Measurements from ENCODE around the gene NAPB.
"Not testable (repeated sequence)": the region's sequence is repeated elsewhere in the genome, so short reads cannot be mapped to it uniquely, and the experiment has no call there.

NAPB gene

GRCh38 chr20:23367770-23368169, 53.5 kb downstream of the NAPB start:
- DNase-seq (ENCODE audit: low read depth) = no peak

DNA sequence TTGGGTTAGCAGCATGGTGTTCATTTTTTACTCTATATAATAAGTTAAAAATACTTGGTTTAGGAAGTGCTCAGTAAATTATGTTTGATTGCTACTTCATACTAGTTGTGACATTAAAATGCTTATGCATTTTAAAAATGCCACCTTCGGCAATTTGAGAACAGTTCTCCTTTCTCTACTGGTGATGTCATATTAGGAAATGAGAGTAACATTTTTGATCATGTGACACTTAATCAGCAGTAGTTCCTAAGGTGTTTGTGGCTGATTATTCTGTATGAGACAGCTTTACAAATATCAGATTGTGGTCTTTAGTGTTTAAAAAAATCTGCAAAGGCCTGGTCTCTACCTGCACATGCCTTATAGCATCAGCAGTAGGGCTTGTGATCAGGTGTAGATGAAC, 54.9 kb downstream of the NAPB start:
- DNase-seq (ENCODE audit: low read depth) = no peak

DNA sequence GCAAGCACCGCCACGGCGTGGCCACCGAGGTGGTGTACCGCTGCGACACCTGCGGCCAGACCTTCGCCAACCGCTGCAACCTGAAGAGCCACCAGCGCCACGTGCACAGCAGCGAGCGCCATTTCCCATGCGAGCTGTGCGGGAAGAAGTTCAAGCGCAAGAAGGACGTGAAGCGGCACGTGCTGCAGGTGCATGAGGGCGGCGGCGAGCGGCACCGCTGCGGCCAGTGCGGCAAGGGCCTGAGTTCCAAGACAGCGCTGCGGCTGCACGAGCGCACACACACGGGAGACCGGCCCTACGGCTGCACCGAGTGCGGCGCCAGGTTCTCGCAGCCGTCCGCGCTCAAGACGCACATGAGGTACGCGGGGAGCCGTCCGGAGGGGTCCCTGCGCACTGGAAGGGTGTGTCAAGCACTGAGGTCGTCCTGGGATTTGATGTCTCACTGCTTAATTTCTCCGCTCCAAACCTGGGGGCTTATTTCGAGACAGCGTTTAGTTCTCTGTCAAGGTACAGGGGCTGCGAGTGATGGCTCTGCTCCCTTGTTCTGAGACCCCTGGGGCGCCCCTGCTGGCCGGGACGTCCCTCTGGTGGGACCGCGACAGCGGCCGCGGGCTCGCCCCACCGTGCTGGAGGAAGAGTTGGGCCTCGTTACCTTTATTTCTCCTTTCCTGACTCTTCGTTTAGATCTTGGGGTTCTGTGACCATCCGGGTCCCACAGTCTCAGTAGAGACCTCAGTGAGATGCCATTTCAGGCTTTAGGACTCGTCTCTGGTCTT, 55.7 kb downstream of the NAPB start:
- DNase-seq (ENCODE audit: low read depth) = no peak

GRCh38 chr20:23363257-23363649, 58.0 kb downstream of the NAPB start:
- DNase-seq (ENCODE audit: low read depth) = no peak

GRCh38 chr20:23362392-23363256, 58.7 kb downstream of the NAPB start:
- peak; percentile 11 for DNase-seq (ENCODE audit: low read depth)

- DNase-seq (ENCODE audit: low read depth) = peak; percentile 94
These were observed 59.6 kb downstream of the NAPB start, which contains the start of gene GZF1 for GRCh38 chr20:23361476-23362391. TSS of gene GZF1 (plus strand) at chr20:23362182. CDS start at chr20:23364384, 2,202 bp downstream.

GRCh38 chr20:23361119-23361475, 60.2 kb downstream of the NAPB start:
- no peak for DNase-seq (ENCODE audit: low read depth)

DNA sequence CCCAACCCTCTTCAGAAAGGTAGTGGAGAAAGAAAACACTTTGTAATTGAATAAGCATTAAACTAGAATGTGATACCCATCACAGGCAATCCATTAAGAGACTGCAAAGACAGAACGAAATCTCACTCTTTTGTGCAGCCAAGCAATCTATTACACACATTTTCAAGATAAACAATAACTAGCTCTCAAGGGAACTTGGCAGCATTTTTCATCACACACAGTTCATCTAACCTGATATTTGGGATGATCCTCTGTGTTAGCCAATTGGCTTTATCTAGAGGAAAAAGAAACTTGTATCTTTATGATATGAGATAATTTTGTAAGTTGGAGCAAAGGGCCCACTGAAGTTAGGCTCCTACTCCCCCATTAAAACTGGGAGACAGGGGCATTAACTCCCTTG, 60.8 kb downstream of the NAPB start:
- no peak for DNase-seq (ENCODE audit: low read depth)

DNA sequence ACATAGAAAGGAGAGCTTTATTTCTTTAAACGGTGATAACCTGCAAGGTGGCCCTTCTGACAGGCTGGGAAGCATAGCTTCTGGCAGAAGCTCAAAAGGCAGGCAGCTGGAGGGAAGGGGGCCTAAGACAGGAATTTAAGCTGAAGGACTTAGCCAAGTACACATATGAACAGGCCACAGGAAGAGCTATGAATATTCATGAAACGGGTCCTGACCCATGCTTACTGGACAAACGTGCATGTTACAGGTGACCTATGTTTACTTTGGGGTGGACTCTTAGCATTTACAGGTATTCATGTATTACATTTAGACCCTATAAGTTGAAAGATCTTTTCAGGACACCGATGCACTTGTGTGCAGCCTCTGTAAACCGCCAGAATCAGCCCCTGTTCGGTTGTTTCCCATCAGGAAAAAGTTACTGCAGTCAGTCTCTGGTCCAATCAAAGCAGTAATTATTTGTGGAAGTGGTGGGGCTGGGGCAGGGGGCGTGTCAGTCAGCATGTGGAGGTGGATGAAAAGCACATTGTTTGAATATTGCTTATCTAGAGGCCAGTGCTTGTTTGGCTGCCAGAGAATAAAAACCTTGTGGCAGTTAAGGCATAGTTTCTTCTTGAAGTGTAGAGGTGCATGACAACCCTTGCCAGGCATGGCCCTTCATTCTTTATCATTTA, 62.2 kb downstream of the NAPB start:
- no peak for DNase-seq (ENCODE audit: low read depth)

DNA sequence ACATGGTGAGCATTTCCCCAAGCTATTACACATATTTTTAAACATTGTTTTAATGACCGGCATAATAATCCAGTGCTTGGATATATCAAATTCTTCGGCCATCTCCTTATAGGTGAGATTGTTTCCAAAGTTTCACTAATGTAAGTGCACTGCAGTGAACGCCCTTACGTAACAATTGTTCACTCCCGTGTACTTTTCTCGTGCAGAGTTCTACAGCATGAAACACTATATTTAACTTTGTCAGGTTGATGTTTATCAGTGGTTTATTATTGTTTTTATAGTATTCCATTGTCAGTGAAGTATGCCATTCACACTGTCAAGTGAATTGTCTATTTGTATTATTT, 62.8 kb downstream of the NAPB start:
- no peak for DNase-seq (ENCODE audit: low read depth)

- peak; percentile 100 for DNase-seq (ENCODE audit: low read depth)
These were observed 63.3 kb downstream of the NAPB start for GRCh38 chr20:23357767-23358562.

DNA sequence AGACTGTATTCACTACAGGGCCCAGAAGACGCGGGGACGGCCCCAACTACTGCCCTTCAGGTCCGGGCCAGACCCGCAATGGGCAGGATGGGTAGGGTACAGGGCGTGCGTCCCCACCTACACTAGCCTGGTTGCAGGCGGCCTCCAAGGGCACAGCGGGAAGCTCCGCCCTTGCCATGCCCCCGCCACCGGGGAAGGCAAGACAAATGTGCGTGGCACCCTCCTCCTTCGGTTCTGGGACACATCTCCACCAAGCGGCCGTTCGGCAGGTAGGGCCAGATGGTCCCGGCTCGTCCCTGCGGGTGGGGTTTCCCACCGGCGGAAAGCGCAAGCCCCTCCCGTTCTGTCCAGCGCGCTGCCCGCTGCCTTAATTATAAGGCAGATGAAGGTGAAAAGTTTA, 65.1 kb downstream of the NAPB start:
- DNase-seq (ENCODE audit: low read depth) = no peak

GRCh38 chr20:23350904-23351838, 70.1 kb downstream of the NAPB start:
- peak; percentile 50 for DNase-seq (ENCODE audit: low read depth)

GRCh38 chr20:23350196-23350903, 70.9 kb downstream of the NAPB start, which contains the start of gene NXT1:
TSS of gene NXT1 (plus strand) at chr20:23350791. CDS start at chr20:23354042, 3,251 bp downstream.
- DNase-seq (ENCODE audit: low read depth) = peak; percentile 92

DNA sequence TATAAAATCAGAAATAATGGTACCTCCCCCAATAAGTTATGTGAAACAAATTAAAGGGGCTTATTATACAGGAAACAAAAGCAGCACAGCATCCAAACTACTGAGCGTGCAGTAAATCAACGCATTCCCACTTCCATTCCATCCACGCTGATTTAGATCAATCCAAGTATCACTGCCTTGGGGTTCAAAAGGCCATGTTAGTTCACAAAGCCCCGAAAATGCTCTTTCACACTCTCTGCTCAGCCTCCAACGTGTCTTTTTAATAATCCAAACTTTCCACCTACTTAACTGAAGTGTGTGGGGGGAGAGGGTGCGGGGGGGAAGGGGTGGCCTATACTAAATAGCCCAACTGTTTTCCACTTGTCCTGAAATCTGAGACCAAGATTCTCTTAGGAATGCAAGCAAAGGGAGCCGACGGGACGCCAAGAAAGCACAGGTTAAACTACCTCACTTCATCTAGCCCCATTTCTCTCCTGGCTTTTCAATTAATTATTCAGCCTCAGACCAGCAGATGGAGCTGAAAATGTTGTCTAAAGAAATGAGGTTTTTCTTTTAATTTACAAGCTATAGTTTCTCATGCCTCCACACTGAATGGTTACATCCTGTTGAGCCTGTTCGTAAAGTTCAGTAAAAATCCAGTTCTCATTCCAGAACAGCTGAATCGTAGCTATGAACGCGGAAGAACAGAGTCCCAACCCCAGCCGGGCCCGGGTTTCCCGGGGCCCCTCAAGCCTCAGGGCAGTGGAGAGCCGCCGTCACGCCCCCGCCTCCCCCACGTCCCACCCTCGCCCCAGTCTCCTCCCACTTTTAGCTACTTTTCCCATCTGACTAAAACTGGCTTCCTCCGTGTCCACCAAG, 71.7 kb downstream of the NAPB start:
- DNase-seq (ENCODE audit: low read depth) = peak; percentile 67

- DNase-seq (ENCODE audit: low read depth) = not testable (repeated sequence)
These were observed 72.8 kb downstream of the NAPB start for GRCh38 chr20:23348510-23348909.

- no peak for DNase-seq (ENCODE audit: low read depth)
These were observed 73.5 kb downstream of the NAPB start for GRCh38 chr20:23347791-23348190.

- DNase-seq (ENCODE audit: low read depth) = no peak
These were observed 75.3 kb downstream of the NAPB start for GRCh38 chr20:23346002-23346401.
